Hepatocyte (in vitro differentiated cells): ENCODE measurements around the gene CXCR3. TPM values are rescaled to one million over a fixed set of nuclear protein-coding genes. Genes with fewer than 3 reads are reported as not detected.

Source experiments
- DNase-seq: peaks from one replicate; pipeline ENCODE4 v3.0.0-alpha.2; 2016; ENCODE audit warnings: low spot score
- H2AFZ ChIP-seq: fragments of 200-600 bp; sonication (generic); 2 replicates; pipeline ENCODE4 v1.6.0; 2016; ENCODE audit warnings: antibody characterized with exemption, mild to moderate bottlenecking
- H3K27ac ChIP-seq: fragments of 200-600 bp; sonication (generic); 2 replicates; pipeline ENCODE4 v1.5.1; 2016; ENCODE audit warnings: mild to moderate bottlenecking
- H3K27me3 ChIP-seq: fragments of 200-600 bp; sonication (generic); 2 replicates; pipeline ENCODE4 v1.6.1; 2016
- H3K36me3 ChIP-seq: fragments of 200-600 bp; sonication (generic); replicated peaks from 2 replicates; pipeline ENCODE4 v1.5.1; 2016; ENCODE audit warnings: low read depth; ENCODE audit not compliant: insufficient read depth
- H3K4me1 ChIP-seq: fragments of 200-600 bp; sonication (generic); 2 replicates; pipeline ENCODE4 v1.5.1; 2016; ENCODE audit warnings: mild to moderate bottlenecking, moderate library complexity; ENCODE audit not compliant: insufficient read depth
- H3K4me2 ChIP-seq: fragments of 200-600 bp; sonication (generic); 2 replicates; pipeline ENCODE4 v1.6.0; 2016
- H3K4me3 ChIP-seq: fragments of 200-600 bp; sonication (generic); 2 replicates; pipeline ENCODE4 v1.5.1; 2016; ENCODE audit warnings: mild to moderate bottlenecking
- H3K79me2 ChIP-seq: fragments of 200-600 bp; sonication (generic); 2 replicates; pipeline ENCODE4 v1.6.0; 2017; ENCODE audit warnings: mild to moderate bottlenecking
- H3K9me2 ChIP-seq: fragments of 200-600 bp; sonication (generic); replicated peaks from 2 replicates; pipeline ENCODE4 v1.6.0; 2017; ENCODE audit warnings: mild to moderate bottlenecking; ENCODE audit not compliant: insufficient read depth
- H3K9me3 ChIP-seq: fragments of 200-600 bp; sonication (generic); 2 replicates; pipeline ENCODE4 v1.5.1; 2016; ENCODE audit warnings: low read depth, mild to moderate bottlenecking
- H4K20me1 ChIP-seq: fragments of 200-600 bp; sonication (generic); 2 replicates; pipeline ENCODE4 v1.6.0; 2016; ENCODE audit warnings: mild to moderate bottlenecking; ENCODE audit not compliant: insufficient read depth, poor library complexity, severe bottlenecking
- CTCF ChIP-seq: fragments of 200-600 bp; sonication (generic); IDR thresholded peaks from 2 replicates; pipeline ENCODE4 v1.5.1; 2016; ENCODE audit warnings: antibody characterized with exemption, mild to moderate bottlenecking; ENCODE audit not compliant: poor library complexity
- EZH2 ChIP-seq: fragments of 200-600 bp; sonication (generic); IDR thresholded peaks from 2 replicates; pipeline ENCODE4 v1.6.1; 2016; ENCODE audit warnings: antibody characterized with exemption, mild to moderate bottlenecking, borderline replicate concordance
- EZH2phosphoT487 ChIP-seq: fragments of 200-600 bp; sonication (generic); IDR thresholded peaks from one replicate; pipeline ENCODE4 v1.6.1; 2018; ENCODE audit warnings: antibody characterized with exemption, mild to moderate bottlenecking, low read depth, moderate library complexity; ENCODE audit not compliant: unreplicated experiment, severe bottlenecking
- WGBS: methylation state at CpG from one replicate; pipeline ENCODE4 v1.1.6; 2016; ENCODE audit warnings: low lambda C conversion rate; ENCODE audit errors: missing lambda C conversion rate; 5-methylcytosine and 5-hydroxymethylcytosine counted together
- polyA plus RNA-seq: library from polyadenylated mRNA; unstranded; fragments of >200 nt; fragmentation: Nextera tagmentation; extraction: Ambion mirVana; gene quantifications from 2 replicates; pipeline ENCODE4 v1.2.1, GENCODE V29; 2016
- total RNA-seq: library from RNA; depleted of rRNA; stranded (reverse); fragments of >200 nt; gene quantifications from 2 replicates; pipeline ENCODE4 v1.2.3, GENCODE V29; 2014

CXCR3 gene
- 0.08 TPM in 1 of 2 replicates, not detected in the other for total RNA-seq
- polyA plus RNA-seq: not detected in 2 replicates

DNA sequence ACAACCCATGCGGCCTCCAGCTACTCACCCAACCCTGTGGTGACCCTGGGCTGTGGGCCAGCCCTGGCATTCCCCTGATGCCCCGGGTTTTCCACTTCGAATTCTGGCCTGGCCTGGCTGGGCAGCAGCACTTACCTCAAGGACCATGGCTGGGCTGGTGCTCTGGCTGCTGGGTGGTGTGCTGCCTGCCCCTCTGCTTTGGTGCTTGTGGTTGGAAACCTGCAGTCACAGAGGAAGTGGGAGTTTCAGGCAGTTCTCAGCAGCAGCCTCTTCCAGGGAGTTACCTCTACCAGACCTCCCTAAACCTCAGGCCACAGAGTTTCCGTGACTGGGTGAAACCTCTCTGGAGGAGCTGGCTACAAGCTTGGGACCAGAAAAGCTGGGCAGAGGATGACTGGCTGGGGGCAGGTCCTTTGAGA is at the start of gene CXCR3:
Gene CXCR3 (minus strand): TSS at position 209 of the 419 bp plus-strand sequence. CDS start 62 bp downstream, at position 147.
- Histone ChIP-seq H3K9me2 (no peaks in the 10 kb centered on the region), H3K79me2 (no peaks in the 10 kb centered on the region), H3K27me3 (no peaks in the 10 kb centered on the region), H3K4me1 (peaks cover 5% of the 10 kb centered on the region), H3K4me2 (no peak within 1 kb of the TSS), H3K4me3 (no peak within 1 kb of the TSS), H4K20me1 (no peaks in the 10 kb centered on the region), H3K27ac (no peak within 1 kb of the TSS), H2AFZ (no peak within 1 kb of the TSS), H3K9me3 (no peaks in the 10 kb centered on the region), H3K36me3 (no peaks in the 10 kb centered on the region)
- WGBS: 85% methylated on average over 4 of the region's 4 CpGs
- TF ChIP-seq CTCF: no peak
- TF ChIP-seq EZH2: no peak
- no peak for TF ChIP-seq EZH2phosphoT487
- DNase-seq: no peak

- WGBS: 92% methylated on average over 49 of the region's 50 CpGs
- no peaks in the 10 kb centered on the region for H3K9me3 ChIP-seq
- no peak within 1 kb of the TSS for H3K4me3 ChIP-seq
- H3K4me2 ChIP-seq: no peak within 1 kb of the TSS
- H3K9me2 ChIP-seq: no peaks in the 10 kb centered on the region
- no peak within 1 kb of the TSS for H2AFZ ChIP-seq
- H3K36me3 ChIP-seq: no peaks in the 10 kb centered on the region
- no peak within 1 kb of the TSS for H3K27ac ChIP-seq
- H3K4me1 ChIP-seq: no peaks in the 10 kb centered on the region
- TF ChIP-seq CTCF (no peak), EZH2 (no peak), EZH2phosphoT487 (no peak)
- no peaks in the 10 kb centered on the region for H4K20me1 ChIP-seq
- DNase-seq: no peak
- no peaks in the 10 kb centered on the region for H3K79me2 ChIP-seq
- no peaks in the 10 kb centered on the region for H3K27me3 ChIP-seq
These were observed 49.3 kb upstream of the CXCR3 start, which contains the start of gene LOC101059915 for GRCh38 chrX:71667328-71668247. Gene LOC101059915, plus strand, starts transcription at chrX:71667546.

DNA sequence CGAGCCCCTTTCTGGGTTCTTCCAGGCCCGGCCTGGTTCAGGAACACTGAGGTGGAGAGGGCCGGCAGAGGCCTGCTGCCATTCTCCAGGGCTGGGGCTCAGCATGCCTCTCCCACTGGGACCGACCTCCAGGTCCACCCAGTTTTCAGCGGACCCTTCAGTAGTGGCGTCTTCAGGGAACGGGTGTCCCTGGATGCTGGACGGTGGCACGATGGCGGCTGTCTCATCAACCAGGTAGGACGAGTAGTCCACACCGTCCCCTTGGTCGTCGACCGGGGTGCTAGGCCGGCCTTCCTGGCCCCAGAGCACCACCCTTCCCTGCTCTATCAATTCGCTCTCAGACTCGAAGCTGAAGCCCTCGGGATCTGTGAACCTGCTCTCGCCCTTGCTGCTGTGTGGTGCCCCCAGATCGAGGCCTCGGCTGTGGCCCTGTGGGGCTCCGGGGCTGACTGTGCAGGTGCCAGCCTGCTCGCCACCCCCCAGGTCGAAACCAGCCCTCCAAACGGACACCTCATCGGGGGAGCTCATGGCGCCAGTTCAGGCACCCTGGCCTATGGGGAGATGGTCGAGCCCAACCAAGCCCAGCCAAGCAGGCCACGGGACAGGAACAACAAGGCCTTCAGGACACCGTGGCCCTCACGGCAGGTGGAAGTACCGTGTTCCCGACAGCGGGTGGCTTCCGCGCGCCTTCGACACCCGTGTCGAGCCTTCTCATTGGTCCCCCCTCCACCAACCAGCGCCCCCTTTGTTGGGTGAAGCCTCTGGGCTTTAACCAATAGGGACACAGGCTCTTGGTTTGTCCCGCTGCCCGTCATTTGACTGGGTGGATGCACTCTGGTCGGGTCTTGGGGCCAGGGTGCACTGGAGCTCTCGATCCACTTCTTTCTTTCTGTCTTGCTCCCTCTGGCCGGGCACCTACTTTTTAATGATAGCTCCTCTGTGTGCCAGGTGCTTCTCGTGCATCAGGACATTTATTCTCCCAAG is 48.2 kb upstream of the CXCR3 start:
- Histone ChIP-seq H3K4me3 (no peak overlapping the region), H3K9me3 (no peaks in the 10 kb centered on the region), H4K20me1 (no peaks in the 10 kb centered on the region), H3K9me2 (no peaks in the 10 kb centered on the region), H3K79me2 (no peaks in the 10 kb centered on the region), H3K27ac (no peak overlapping the region), H3K4me2 (no peak overlapping the region), H3K27me3 (no peaks in the 10 kb centered on the region), H3K36me3 (no peaks in the 10 kb centered on the region), H3K4me1 (no peaks in the 10 kb centered on the region), H2AFZ (no peak overlapping the region)
- 91% methylated on average over 44 of the region's 48 CpGs for WGBS
- no peak for DNase-seq
- no peak for TF ChIP-seq CTCF
- TF ChIP-seq EZH2phosphoT487: no peak
- no peak for TF ChIP-seq EZH2
